HG03108 (cell line): ENCODE data around the gene OR4D9.
"Not testable (repeated sequence)": the region's sequence is repeated elsewhere in the genome, so short reads cannot be mapped to it uniquely, and the experiment has no call there.

Experiments used
- ATAC-seq: cut with Tn5 transposase; IDR thresholded peaks from one replicate; pipeline ENCODE4 v1.9.1; 2021; ENCODE audit warnings: moderate library complexity; ENCODE audit not compliant: unreplicated experiment

The OR4D9 gene

GRCh38 chr11:59510941-59511589, at the start of gene OR4D9:
TSS of gene OR4D9 (plus strand) at chr11:59511539. CDS start at chr11:59514913, 3,374 bp downstream.
- ATAC-seq, result no peak

GRCh38 chr11:59463190-59463641, 48.1 kb upstream of the OR4D9 start:
- no peak for ATAC-seq

- ATAC-seq, result no peak
Observed at GRCh38 chr11:59473015-59473414, 38.3 kb upstream of the OR4D9 start, which contains the start of gene OR4D10. TSS of gene OR4D10 (plus strand) at chr11:59473315. CDS start at chr11:59477430, 4,115 bp downstream.

DNA sequence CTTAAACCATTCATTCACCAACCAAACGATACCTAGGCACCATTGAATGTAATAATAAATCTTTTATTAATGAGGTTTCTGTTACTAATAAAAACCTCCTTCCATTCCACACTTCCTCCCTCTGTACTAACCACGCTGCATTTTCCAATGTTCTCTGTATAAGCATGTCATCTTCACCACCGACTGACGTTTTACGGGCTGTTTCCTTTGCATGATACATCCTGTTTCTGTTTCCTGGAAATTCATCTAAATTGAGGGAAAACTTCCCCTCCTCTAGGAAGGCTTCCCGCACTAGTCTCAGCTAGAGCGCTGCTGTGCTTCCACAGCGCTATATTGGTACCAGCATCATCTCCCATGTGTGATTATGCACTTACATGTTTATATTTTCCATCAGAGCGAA, 36.2 kb upstream of the OR4D9 start:
- ATAC-seq, result no peak

DNA sequence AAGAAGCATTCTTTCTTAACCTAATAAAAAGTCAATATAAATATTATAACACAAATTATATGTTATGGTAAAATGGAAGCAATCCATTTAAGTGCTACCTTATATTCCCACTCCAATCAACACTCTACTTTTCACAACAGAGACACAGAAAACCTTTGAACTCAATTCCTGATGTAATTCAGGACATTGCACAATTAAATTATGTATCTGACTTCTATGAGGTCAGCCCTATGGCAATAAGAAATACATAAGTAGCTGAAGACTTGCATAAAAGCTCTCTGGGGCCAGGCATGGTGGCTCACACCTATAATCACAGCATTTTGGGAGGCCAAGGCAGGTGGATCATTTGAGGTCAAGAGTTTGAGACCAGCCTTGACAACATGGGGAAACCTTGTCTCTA, 31.4 kb upstream of the OR4D9 start:
- no peak for ATAC-seq

GRCh38 chr11:59480359-59480758, 31.0 kb upstream of the OR4D9 start:
- no peak for ATAC-seq

DNA sequence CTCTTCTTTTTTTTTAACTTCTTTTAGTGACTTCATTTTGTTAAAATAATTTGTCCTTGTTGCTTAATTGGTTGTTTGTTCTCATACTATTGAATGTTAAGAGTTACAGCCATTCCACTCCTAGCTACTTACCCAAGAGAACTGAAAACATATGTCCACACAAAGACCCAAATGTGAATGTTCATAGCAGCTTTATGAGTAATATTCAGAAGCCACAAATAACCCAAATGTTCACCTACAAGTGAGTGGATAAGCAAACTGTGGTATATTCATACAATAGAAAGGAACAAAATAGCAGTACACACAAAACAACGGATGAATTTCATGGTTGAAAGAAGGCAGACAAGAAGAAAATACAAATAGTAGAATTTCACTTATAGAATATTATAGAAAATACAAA, 9.4 kb upstream of the OR4D9 start:
- ATAC-seq, result no peak

DNA sequence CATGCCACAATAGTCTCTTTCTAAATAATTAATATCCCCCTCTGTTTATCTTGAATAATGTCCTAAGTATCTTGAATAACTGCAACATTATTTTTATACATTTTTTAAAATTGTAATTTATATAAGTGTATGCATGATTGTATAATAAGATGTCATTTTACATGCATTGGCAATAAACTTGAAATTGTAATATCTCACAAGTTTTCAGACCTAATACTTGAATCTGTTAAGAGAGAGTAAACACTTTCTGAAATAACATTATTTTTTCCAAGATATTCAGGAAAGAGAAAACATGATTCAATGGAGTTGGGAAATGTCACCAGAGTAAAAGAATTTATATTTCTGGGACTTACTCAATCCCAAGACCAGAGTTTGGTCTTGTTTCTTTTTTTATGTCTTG, 8.1 kb upstream of the OR4D9 start, which contains the start of gene OR4D11:
TSS of gene OR4D11 (plus strand) at position 301 of the 400 bp plus-strand sequence. CDS start at position 301, 0 bp downstream.
- no peak for ATAC-seq

DNA sequence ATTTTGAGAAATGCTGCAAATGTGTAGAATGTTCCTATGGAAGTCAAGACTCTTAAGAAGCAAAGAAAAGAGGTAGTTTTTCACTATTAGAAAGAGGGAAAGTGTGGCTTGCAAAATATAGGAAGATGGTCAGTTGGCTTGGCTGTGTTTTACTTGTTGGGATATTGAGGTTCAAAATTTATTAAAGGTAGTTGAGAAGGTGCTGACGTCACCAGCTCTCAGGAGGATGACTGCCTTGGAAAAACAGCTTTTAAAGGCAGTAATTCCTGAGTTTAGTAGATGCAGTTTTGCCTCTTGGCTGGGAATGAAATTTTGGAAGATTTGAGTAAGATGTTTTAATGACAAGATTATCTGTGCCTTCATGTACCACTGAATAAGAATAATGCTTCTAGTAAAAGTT, 336 bp downstream of the OR4D9 start:
- no peak for ATAC-seq

GRCh38 chr11:59520139-59520538, 8.8 kb downstream of the OR4D9 start:
- not testable (repeated sequence) for ATAC-seq

GRCh38 chr11:59520741-59521140, 9.4 kb downstream of the OR4D9 start:
- ATAC-seq, result no peak

DNA sequence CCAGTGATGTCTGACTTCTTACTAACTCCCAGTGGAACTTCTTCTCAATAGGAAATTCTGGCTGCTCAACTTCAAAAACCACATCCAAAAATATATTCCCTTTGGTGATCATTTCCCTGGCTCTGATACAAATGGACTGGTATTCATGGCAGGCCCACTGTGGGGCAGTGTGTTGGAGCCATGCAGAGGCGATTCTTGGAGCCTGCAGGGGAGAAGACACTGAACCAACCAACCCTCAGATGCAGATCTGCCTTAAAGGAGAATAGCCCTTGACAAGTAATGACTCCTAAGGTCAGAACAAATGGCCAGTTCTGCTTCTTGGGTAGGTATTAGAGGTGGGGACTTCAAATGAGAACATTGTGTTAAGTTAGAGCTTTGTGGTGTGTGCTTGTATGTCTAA, 12.2 kb downstream of the OR4D9 start:
- ATAC-seq, result no peak

GRCh38 chr11:59528711-59529110, 17.4 kb downstream of the OR4D9 start:
- no peak for ATAC-seq

DNA sequence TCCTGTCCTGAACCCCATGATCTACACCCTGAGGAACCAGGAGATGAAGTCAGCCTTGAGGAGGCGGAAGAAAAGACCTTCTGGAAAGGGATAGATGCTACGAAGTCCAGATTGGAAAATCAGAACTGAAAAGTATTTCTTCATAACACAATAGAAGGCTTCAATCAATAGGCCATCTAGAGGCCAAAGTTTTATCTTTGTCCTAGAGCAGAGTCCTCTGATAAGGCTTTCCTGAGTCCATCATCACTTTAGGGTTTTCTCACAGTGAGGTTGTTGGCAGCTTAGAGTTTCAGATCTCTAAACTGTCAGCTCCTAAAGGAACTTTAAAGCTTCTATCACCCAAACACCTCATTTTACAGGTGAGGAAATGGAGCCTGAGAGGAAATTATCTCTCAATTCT, 21.3 kb downstream of the OR4D9 start:
- ATAC-seq, result no peak

DNA sequence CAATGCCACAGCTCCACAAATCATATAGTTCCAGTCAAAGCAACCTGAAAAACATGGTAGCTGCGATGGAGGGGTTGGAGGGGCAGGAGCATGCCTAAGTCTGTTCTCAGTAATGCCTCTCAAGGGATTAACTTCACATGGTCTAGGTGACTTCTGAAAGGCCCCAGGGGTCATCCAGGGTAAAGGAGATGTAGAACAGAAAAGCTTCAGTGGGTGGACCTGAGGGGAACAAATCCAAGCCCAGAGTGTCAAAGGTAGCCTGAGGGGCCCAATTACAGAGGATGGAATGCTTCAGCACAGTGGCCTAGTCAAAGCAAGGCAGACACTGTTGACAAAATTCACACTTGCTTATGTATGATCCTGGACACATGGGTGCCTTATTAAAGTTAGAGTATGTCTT, 23.3 kb downstream of the OR4D9 start:
- no peak for ATAC-seq

DNA sequence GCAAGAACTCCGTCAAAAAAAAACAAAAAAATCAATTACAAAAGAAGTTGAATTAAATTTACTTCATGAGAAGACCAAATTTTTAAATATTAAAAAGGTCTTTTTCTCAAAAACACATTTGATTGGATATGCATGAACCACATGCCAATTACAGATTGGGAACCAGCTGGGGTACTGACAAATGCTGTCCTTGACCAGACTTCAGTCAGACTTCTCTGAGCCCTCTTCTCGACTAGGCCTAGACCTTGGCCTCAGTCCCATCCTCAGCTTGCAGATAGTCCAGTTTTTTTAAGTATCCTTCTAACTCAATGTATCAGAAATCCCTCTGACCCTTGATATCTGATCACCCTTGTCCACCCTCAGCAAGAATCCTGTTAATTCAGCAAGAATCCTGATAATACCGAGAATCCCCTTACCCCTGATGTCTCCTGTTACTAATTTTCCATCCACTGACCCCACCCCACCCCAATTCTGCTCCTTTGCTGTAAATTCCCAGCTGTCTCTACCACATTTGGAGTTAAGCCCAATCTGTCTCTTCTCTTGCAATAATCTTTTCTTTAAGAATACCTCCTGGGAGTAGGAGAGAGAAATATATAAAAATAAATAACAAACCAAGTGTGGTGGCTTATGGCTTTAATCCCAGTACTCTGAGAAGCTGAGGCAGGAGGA, 30.9 kb downstream of the OR4D9 start:
- no peak for ATAC-seq

GRCh38 chr11:59543713-59544112, 32.4 kb downstream of the OR4D9 start:
- not testable (repeated sequence) for ATAC-seq

GRCh38 chr11:59544869-59545178, 33.5 kb downstream of the OR4D9 start:
- ATAC-seq, result no peak

DNA sequence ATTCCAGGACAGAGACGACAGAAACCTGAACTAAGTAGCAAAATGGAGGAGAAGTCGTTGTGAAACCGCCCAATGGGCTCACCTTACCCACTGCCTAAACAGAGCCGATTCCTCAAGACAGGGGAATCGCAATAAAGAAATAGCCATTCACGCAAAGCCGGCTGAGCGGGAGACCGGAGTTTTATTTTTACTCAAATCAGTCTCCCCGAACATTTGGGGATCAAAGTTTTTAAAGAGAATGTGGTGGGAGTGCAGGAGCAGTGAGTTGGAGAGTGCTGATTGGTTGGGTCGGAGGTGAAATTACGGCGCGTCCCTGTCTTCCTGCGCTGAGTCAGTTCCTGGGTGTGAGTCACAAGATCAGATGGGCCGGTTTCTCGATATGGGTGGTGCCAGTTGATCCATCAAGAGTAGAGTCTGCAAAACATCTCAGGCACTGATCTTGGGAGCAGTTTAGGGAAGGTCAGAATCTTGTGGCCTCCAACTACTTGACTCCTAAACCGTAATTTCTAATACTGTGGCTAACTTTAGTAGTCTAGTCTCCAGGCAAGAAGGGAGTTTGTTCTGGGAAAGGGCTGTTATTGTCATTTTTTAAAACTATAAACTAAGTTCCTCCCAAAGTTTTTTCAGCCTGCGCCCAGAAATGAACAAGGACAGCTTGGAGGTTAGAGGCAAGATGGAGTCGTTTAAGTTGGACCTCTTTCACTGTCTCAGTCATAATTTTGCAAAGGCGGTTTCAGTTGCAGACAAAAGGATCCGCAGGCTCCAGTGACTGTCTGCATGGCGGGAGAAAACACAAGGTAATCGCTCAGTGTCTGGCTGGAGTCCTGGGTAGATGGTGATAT, 34.1 kb downstream of the OR4D9 start:
- no peak for ATAC-seq

- not testable (repeated sequence) for ATAC-seq
Observed at GRCh38 chr11:59547605-59548308, 36.4 kb downstream of the OR4D9 start.

GRCh38 chr11:59548309-59548656, 36.9 kb downstream of the OR4D9 start:
- ATAC-seq, result no peak
